ENCODE results near the gene FXN. TPM values are rescaled to one million over a fixed set of nuclear protein-coding genes. Genes with fewer than 3 reads are reported as not detected.

The FXN gene
- total RNA-seq, 1 donor from 2014 or later: 45.4 TPM

GRCh38 chr9:69062195-69062594 is 26.6 kb downstream of the FXN start:
- DNase-seq: no peak
- Mint-ChIP-seq H3K36me3 (ENCODE audit: low read depth) (peaks cover 37% of the 10 kb centered on the region), H3K4me3 (no peak overlapping the region), H3K27me3 (no peaks in the 10 kb centered on the region), H3K4me1 (peaks cover 19% of the 10 kb centered on the region), H3K9me3 (no peaks in the 10 kb centered on the region), H3K27ac (no peak overlapping the region)
- intact Hi-C loops (cut with micrococcal nuclease): no loop called here

- Mint-ChIP-seq H3K4me1 (peaks cover 15% of the 10 kb centered on the region), H3K27ac (no peak overlapping the region), H3K36me3 (ENCODE audit: low read depth) (peaks cover 36% of the 10 kb centered on the region), H3K4me3 (no peak overlapping the region), H3K27me3 (no peaks in the 10 kb centered on the region), H3K9me3 (no peaks in the 10 kb centered on the region)
- intact Hi-C loops (cut with micrococcal nuclease): no loop called here
- DNase-seq: no peak
Observed at GRCh38 chr9:69063839-69064238, 28.3 kb downstream of the FXN start.

GRCh38 chr9:69065660-69066059 is 30.1 kb downstream of the FXN start:
- intact Hi-C loops (cut with micrococcal nuclease): no loop called here
- no peak for DNase-seq
- Mint-ChIP-seq H3K9me3 (no peaks in the 10 kb centered on the region), H3K27me3 (no peaks in the 10 kb centered on the region), H3K36me3 (ENCODE audit: low read depth) (peaks cover 27% of the 10 kb centered on the region), H3K4me1 (peaks cover 4% of the 10 kb centered on the region), H3K4me3 (no peak overlapping the region), H3K27ac (no peak overlapping the region)

- no peaks in the 10 kb centered on the region for H3K9me3 Mint-ChIP-seq
- no peak for DNase-seq
- H3K27ac Mint-ChIP-seq: no peak overlapping the region
- H3K4me1 Mint-ChIP-seq: no peaks in the 10 kb centered on the region
- intact Hi-C loops (cut with micrococcal nuclease): no loop called here
- no peaks in the 10 kb centered on the region for H3K27me3 Mint-ChIP-seq
- no peak overlapping the region for H3K4me3 Mint-ChIP-seq
- H3K36me3 Mint-ChIP-seq (ENCODE audit: low read depth): peaks cover 25% of the 10 kb centered on the region
Observed at GRCh38 chr9:69066955-69067354, 31.4 kb downstream of the FXN start.

- Mint-ChIP-seq H3K27ac (no peak overlapping the region), H3K4me3 (no peak overlapping the region), H3K4me1 (no peaks in the 10 kb centered on the region), H3K9me3 (no peaks in the 10 kb centered on the region), H3K36me3 (ENCODE audit: low read depth) (peaks cover 31% of the 10 kb centered on the region), H3K27me3 (no peaks in the 10 kb centered on the region)
- no peak for DNase-seq
- intact Hi-C loops (cut with micrococcal nuclease): no loop called here
Observed at GRCh38 chr9:69070201-69070600, 34.6 kb downstream of the FXN start.

- no peaks in the 10 kb centered on the region for H3K9me3 Mint-ChIP-seq
- H3K36me3 Mint-ChIP-seq (ENCODE audit: low read depth): peaks cover 23% of the 10 kb centered on the region
- H3K4me3 Mint-ChIP-seq: no peak overlapping the region
- intact Hi-C loops (cut with micrococcal nuclease): no loop called here
- H3K4me1 Mint-ChIP-seq: no peaks in the 10 kb centered on the region
- H3K27me3 Mint-ChIP-seq: no peaks in the 10 kb centered on the region
- no peak overlapping the region for H3K27ac Mint-ChIP-seq
- no peak for DNase-seq
Observed at GRCh38 chr9:69071059-69071458, 35.5 kb downstream of the FXN start.

- no peak overlapping the region for H3K4me3 Mint-ChIP-seq
- H3K36me3 Mint-ChIP-seq (ENCODE audit: low read depth): peaks cover 14% of the 10 kb centered on the region
- H3K4me1 Mint-ChIP-seq: no peaks in the 10 kb centered on the region
- H3K9me3 Mint-ChIP-seq: no peaks in the 10 kb centered on the region
- H3K27ac Mint-ChIP-seq: no peak overlapping the region
- no peak for DNase-seq
- intact Hi-C loops (cut with micrococcal nuclease): no loop called here
- no peaks in the 10 kb centered on the region for H3K27me3 Mint-ChIP-seq
Observed at GRCh38 chr9:69073103-69073502, 37.6 kb downstream of the FXN start.

- Mint-ChIP-seq H3K36me3 (ENCODE audit: low read depth) (peaks cover 14% of the 10 kb centered on the region), H3K4me3 (no peak overlapping the region), H3K4me1 (no peaks in the 10 kb centered on the region), H3K27me3 (no peaks in the 10 kb centered on the region), H3K27ac (no peak overlapping the region), H3K9me3 (no peaks in the 10 kb centered on the region)
- DNase-seq: no peak
- intact Hi-C loops (cut with micrococcal nuclease): no loop called here
Observed at GRCh38 chr9:69074801-69075200, 39.2 kb downstream of the FXN start.

- DNase-seq: no peak
- Mint-ChIP-seq H3K36me3 (ENCODE audit: low read depth) (peaks cover 17% of the 10 kb centered on the region), H3K27me3 (no peaks in the 10 kb centered on the region), H3K4me3 (no peak overlapping the region), H3K9me3 (peaks cover 4% of the 10 kb centered on the region), H3K27ac (no peak overlapping the region), H3K4me1 (no peaks in the 10 kb centered on the region)
- intact Hi-C loops (cut with micrococcal nuclease): no loop called here
Observed at GRCh38 chr9:69076550-69076949, 41.0 kb downstream of the FXN start.

GRCh38 chr9:69078069-69078468 is 42.5 kb downstream of the FXN start:
- intact Hi-C loops (cut with micrococcal nuclease): no loop called here
- Mint-ChIP-seq H3K4me3 (no peak overlapping the region), H3K4me1 (no peaks in the 10 kb centered on the region), H3K9me3 (peaks cover 4% of the 10 kb centered on the region), H3K27ac (no peak overlapping the region), H3K36me3 (ENCODE audit: low read depth) (peaks cover 7% of the 10 kb centered on the region), H3K27me3 (no peaks in the 10 kb centered on the region)
- no peak for DNase-seq

- H3K4me1 Mint-ChIP-seq: no peaks in the 10 kb centered on the region
- peaks cover 3% of the 10 kb centered on the region for H3K36me3 Mint-ChIP-seq (ENCODE audit: low read depth)
- no peak overlapping the region for H3K27ac Mint-ChIP-seq
- H3K4me3 Mint-ChIP-seq: no peak overlapping the region
- H3K27me3 Mint-ChIP-seq: no peaks in the 10 kb centered on the region
- H3K9me3 Mint-ChIP-seq: peaks cover 4% of the 10 kb centered on the region
- DNase-seq: no peak
- intact Hi-C loops (cut with micrococcal nuclease): no loop called here
Observed at GRCh38 chr9:69078581-69078980, 43.0 kb downstream of the FXN start.

- Mint-ChIP-seq H3K36me3 (ENCODE audit: low read depth) (peaks cover 3% of the 10 kb centered on the region), H3K27ac (no peak overlapping the region), H3K27me3 (no peaks in the 10 kb centered on the region), H3K9me3 (peaks cover 4% of the 10 kb centered on the region), H3K4me3 (no peak overlapping the region), H3K4me1 (no peaks in the 10 kb centered on the region)
- intact Hi-C loops (cut with micrococcal nuclease): no loop called here
- no peak for DNase-seq
Observed at GRCh38 chr9:69079186-69079585, 43.6 kb downstream of the FXN start.

- peaks cover 4% of the 10 kb centered on the region for H3K9me3 Mint-ChIP-seq
- peaks cover 3% of the 10 kb centered on the region for H3K36me3 Mint-ChIP-seq (ENCODE audit: low read depth)
- no peak overlapping the region for H3K27ac Mint-ChIP-seq
- no peak for DNase-seq
- intact Hi-C loops (cut with micrococcal nuclease): no loop called here
- no peak overlapping the region for H3K4me3 Mint-ChIP-seq
- no peaks in the 10 kb centered on the region for H3K4me1 Mint-ChIP-seq
- no peaks in the 10 kb centered on the region for H3K27me3 Mint-ChIP-seq
Observed at GRCh38 chr9:69081261-69081660, 45.7 kb downstream of the FXN start.

GRCh38 chr9:69083321-69083720 is 47.8 kb downstream of the FXN start:
- no peak overlapping the region for H3K4me3 Mint-ChIP-seq
- peaks cover 3% of the 10 kb centered on the region for H3K36me3 Mint-ChIP-seq (ENCODE audit: low read depth)
- H3K27ac Mint-ChIP-seq: no peak overlapping the region
- intact Hi-C loops (cut with micrococcal nuclease): no loop called here
- DNase-seq: no peak
- H3K9me3 Mint-ChIP-seq: peaks cover 4% of the 10 kb centered on the region
- H3K27me3 Mint-ChIP-seq: no peaks in the 10 kb centered on the region
- no peaks in the 10 kb centered on the region for H3K4me1 Mint-ChIP-seq

- Mint-ChIP-seq H3K27ac (no peak overlapping the region), H3K27me3 (no peaks in the 10 kb centered on the region), H3K4me1 (no peaks in the 10 kb centered on the region), H3K36me3 (ENCODE audit: low read depth) (peaks cover 3% of the 10 kb centered on the region), H3K9me3 (peaks cover 4% of the 10 kb centered on the region), H3K4me3 (no peak overlapping the region)
- no peak for DNase-seq
- intact Hi-C loops (cut with micrococcal nuclease): no loop called here
Observed at GRCh38 chr9:69085569-69086283, 50.2 kb downstream of the FXN start.

All from activated CD4-positive, alpha-beta T cell treated with anti-CD3 and anti-CD28 coated beads, Interleukin-2, amount 10 ng/mL, durations not matched to agents 24 days and 14 days (primary cell).